UCSD-AML1 (cell line): ENCODE results near the gene NPAS2.

Experiments
- DNase-seq: peaks from one replicate; lab custom pipeline; 2025; ENCODE audit not compliant: unreplicated experiment; lab: John Stamatoyannopoulos, UW

The NPAS2 gene

GRCh38 chr2:101037161-101037755 lies 217.3 kb downstream of the NPAS2 start:
- DNase-seq, result no peak

GRCh38 chr2:101038455-101039255 lies 218.7 kb downstream of the NPAS2 start:
- DNase-seq, result peak; percentile 56

GRCh38 chr2:101040072-101040471 lies 220.1 kb downstream of the NPAS2 start:
- DNase-seq, result no peak

GRCh38 chr2:101040761-101041160 lies 220.8 kb downstream of the NPAS2 start:
- DNase-seq, result no peak

GRCh38 chr2:101041413-101041812 lies 221.5 kb downstream of the NPAS2 start:
- DNase-seq, result no peak

GRCh38 chr2:101045330-101045729 lies 225.4 kb downstream of the NPAS2 start:
- DNase-seq, result no peak
